HG03175 (cell line): ENCODE measurements around the gene RFX2.

ENCODE experiments used
- ATAC-seq: cut with Tn5 transposase; IDR thresholded peaks from one replicate; pipeline ENCODE4 v1.9.1; 2021; ENCODE audit warnings: mild to moderate bottlenecking, moderate library complexity; ENCODE audit not compliant: unreplicated experiment

RFX2 gene

GRCh38 chr19:6105444-6105843, 4.9 kb downstream of the RFX2 start:
- no peak for ATAC-seq

DNA sequence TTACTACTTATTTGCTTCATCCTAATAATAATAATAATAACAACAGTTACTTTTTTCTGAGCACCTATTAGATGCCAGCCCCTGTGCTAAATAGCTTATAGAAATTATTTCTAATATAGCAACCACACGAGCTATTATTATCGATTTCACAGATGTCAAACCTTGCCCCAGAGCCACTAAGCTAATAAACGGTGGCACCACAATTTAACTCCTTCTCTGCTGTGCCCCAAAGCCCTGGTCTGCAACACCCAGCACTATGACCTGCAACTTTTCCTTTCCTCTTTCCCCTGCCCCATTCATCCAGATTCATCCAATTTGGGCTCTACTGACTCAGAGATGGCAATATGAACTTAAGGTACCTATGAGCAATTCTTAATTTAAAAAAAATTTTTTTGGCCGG, 6.4 kb downstream of the RFX2 start:
- no peak for ATAC-seq

- no peak for ATAC-seq
These were observed 7.1 kb downstream of the RFX2 start for GRCh38 chr19:6103217-6103644.

DNA sequence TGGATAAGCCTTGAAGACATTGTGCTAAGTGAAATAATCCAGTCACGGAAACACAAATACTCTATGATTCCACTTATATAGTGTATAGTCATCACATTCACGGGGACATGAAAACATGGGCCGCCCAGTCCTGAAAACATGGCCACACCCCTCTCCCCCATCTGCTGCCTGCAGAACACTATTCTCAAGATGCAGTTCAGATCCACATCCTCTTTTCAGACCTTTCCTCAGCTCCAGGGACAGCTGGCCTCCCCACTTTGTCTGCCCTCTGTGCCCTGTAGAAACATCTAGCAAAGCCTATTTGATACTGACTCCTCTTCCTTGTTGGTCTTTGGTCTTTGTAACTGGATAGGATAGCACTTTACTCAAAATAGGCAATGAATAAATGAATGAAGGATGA, 8.3 kb downstream of the RFX2 start:
- no peak for ATAC-seq

GRCh38 chr19:6101291-6101825, 8.9 kb downstream of the RFX2 start:
- no peak for ATAC-seq

DNA sequence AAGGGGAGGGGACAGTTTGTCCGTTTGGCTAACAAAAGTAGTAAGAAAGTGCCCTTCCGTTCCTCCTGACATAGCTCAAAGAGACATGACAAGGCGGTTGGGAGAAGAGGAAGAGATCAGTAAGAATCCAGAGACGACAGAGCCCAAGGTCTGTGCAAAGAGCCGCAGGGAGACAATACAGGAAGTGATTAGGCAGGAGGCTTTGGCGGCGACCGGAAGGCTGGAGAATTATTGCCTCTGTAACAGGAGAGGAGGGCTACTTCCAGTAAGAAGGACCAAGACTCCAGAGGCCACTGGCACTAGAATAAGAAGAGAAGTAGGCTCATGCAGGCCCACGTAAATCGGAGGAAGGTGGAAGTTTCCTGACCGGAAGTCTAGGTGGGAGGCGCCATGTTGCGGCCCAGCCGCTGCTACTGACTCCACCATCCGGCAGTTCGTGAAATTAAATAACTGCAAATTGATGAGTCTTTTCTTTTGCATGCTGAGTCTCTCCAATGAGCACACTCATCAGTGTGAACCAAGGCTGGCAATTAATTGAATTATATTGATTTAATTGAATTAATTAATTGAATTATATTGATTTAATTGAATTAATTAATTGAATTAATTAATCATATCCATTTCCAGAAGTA, 9.9 kb downstream of the RFX2 start:
- no peak for ATAC-seq

GRCh38 chr19:6099599-6099998, 10.7 kb downstream of the RFX2 start:
- ATAC-seq: no peak

DNA sequence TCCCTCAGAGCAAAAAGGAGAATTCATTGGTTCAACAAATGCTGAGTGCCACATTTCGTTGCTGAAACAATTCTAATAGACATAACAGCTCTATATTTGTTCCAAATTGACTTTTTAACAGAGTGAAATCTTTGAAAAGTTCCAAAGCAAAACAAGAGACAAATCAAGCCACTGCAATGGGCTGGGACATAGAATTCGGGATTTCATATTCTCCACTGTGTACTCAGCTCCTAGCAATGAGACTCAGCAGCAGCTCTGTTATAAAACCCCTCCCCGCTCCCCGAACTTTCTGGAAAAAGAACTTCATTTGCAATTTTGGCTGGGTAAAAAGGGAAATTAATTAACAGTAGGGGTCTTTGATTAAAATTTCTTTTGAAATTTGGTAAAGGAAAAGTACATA, 11.3 kb downstream of the RFX2 start:
- no peak for ATAC-seq

DNA sequence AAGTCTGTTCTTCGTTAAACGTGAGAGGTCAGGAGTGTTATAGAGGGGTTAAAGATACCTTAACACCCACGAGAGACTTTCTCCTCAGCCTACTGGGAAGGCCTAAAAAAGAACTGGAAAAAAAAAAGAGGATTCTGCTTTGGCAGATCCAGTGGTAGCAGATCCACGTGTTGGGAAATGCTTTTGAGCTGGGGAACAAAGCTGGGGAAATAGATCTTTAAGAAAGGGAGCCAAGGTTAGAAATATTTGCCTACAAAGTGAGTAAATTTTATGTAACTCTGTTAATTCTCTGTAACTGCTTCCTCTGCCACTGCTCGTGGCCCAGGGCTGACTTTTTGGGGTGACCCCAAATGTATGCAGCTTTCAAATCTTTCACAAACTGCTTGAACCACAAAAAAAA, 11.7 kb downstream of the RFX2 start:
- ATAC-seq: no peak

GRCh38 chr19:6097911-6098310, 12.4 kb downstream of the RFX2 start:
- ATAC-seq: no peak

GRCh38 chr19:6095760-6096159, 14.5 kb downstream of the RFX2 start:
- ATAC-seq: no peak

DNA sequence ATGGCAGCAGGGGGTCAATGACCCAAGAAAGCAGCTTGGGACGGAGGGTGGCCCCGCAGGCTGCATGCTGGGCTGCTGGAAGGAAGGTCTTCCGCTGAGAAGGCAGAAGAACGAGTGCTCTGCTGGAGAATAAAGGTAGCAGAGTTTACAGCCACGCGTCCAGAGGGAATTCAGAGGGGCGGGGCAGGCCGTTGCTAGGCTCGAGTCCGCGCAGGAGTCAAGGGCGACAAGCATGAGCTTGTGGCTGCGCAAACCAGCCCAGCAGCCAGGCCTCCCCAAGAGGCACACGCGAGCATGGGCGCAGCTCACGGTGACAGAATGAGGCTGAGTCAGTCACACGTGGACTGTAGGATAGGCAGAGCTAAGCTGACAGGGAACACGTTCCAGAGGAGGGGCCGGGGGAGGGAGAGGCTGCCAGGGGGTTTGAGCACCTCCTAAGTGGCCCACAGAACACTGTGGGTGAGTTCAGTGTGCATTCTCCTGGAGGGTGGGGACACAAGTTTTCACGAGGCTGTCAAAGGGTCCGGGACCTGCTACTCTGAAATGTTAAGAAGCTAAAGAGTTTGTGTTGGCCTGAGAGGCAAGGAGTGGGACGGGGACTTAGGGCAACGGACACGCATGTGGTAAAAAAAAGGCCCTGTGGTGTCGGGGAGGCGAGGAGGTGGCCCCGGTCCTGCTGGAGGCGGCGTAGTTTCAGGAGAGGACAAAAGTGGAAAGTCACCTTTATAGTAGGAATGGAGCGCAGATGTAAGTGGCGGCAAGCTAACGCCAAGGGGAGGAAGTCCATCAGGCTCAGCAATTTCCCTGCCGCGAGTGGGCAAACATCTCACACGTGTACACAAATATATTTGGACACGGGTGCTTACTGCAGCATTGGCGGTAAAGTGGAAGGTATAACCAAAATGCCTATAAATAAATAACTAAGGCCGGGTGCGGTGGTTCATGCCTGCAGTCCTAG, 17.7 kb downstream of the RFX2 start:
- no peak for ATAC-seq

- ATAC-seq: no peak
These were observed 18.5 kb downstream of the RFX2 start for GRCh38 chr19:6091771-6092291.

DNA sequence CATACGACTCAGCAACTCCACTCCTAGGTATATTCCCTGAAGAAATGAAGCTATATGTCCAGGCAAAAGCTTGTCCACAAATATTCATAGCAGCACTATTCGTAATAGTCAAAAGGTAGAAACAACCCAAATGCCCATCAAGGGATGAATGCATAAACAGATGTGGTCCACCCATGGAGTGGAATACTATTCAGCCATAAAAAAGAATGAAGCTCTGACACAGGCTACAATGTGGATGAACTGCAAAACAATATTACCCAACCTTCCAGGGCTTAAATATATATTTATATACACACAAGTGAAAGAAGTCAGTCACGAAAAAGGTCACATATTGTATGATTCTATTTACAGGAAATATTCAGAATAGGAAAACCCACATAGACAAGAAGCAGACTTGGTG, 19.7 kb downstream of the RFX2 start:
- no peak for ATAC-seq

DNA sequence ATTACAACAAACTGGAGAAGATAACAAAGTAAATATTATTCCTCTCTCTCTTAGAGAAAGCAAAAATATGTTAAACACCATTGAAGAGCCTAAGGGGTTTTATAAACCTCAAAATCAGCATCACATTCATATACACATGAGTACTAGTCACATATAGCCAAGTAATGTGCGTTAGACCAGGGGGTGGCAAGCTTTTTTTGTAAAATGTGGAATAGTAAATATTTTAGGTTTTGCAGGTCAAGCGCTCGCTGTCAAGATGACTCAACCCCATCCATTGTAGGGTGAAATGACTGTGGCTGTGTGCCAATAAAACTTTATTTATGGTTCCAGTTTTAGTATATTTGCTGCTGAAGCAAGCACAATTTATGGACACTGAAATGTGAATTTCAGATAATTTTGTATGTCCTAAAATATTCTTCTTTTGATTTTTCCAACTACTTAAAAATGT, 21.7 kb downstream of the RFX2 start:
- no peak for ATAC-seq

DNA sequence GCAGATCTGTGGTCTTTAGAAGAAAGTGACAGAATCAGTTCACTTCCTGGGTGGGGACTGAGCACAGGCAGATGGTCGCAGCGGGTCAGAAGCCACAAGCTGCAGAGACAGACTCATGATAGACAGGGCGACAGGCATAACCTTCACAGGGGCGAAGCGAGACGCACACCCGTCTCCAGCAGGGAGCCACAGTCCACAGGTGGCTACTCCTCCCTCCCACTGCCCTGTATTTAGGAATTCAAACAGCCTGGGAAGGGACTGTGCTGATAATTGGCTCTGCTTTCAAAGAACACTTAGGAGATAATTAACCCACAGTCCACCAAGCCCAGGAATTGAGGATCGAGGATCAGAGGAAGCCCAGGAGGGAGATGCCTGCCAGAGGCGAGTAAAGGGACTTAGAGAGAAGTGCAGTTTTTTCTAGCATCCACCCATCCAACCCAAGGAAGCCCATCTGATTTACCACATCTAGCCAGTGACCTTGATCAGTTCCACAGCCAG, 23.2 kb downstream of the RFX2 start:
- ATAC-seq: no peak

DNA sequence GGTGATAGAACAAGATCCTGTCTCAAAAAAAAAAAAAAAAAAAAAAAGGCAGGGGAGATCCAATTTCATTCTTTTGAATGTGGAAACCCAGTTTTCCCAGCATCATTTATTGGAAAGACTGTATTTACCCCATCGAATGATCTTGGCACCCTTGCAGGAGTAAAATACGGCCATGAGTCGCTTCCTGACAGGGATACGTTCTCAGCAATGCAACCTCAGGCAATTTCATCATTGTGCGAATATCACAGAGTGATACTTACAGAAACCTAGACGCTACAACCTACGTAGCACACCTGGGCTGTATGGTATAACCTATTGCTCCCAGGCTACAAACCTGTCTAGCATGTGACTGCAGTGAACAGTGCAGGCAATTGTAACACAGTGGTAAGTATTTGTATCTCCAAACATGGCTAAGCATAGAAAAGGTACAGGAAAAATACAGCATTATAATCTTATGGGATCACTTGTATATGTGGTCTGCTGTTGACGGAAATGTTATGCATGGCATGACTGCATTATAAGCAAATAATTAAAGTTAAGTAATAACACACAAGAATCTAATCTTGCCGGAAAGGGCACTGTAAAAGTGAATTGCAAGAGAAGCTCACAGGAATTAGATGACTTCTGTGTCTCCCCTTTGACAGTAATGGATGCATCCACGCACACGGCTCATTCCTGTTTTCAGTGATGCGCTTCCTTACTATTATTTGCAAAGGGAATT, 24.1 kb downstream of the RFX2 start:
- ATAC-seq: no peak

DNA sequence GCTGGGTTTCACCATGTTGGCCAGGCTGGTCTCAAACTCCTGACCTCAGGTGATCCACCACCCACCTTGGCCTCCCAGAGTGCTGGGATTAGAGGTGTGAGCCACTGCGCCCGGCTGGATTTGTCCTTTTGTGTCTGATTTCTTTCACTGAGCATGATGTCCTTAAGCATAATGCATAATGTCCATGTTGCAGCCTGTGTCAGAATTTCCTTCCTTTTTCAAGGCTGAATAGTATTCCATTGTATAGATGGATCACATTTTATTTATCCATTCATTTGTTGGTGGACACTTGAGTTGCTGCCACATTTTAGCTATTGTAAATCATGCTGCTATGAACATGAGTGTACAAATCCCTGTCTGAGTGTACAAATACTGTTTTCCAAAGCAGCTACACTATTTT, 25.5 kb downstream of the RFX2 start:
- ATAC-seq: no peak

DNA sequence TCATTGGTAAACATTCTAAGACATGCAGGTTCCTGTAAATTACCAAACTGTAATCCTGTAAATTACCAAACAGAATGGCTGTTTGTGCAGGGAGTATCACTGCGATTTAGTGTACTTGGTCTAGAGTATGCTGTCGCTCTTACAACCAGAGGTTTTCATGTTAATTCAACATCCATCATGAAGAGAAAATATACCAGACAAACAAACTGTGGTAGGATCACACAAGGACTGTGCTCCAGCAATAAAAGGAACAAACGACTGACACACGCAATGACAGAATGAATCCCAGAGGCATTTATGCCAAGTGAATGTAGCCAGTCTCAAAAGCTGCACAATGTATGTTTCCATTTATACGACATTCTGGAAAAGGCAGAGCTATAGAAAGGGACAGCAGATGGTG, 31.2 kb downstream of the RFX2 start:
- no peak for ATAC-seq

DNA sequence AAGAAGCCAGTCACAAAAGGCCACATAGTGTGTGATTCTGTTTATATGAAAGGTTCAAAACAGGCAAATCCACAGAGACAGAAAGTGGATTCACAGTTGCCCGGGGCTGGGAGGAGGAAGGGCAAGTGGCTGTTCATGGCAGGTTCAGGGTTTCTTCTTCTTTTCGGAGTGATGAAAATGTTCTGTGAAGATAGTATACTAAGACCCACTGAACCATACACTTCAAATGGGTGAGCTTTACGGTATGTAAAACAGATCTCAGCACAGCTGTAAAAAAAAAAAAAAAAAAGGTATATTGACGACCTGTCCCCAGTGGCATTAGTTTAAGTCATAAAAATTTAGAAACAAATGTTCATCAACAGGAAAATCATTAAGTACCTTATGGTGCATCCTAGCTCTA, 32.2 kb downstream of the RFX2 start:
- ATAC-seq: no peak
